ENCODE data around the gene NUP210L.

DNA sequence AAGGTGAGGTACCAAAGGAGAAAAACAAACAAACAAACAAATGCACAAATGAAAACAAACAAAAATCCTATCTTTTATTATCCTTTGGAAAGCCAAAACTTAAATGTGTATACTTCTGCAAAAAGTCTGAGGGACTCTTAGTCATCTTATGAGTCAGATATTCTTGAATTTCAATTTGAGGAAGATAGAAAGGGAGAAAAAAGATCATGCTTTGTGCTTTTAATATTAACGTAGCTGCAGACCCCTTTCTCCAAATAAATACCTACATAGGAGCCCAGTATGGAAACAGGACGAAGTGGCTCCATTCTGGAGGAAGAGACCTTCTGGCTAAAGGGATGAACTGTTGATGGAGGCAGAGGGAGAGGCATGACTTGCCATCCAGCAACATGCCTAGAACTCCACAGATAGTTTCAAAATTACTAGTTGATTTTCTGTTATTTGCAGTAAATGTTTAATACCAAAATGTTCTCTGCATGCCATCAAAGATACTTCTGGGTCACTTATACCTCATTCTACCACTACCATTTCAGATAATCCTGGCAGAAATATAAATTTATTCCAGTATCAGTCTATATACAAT, 25.4 kb downstream of the NUP210L start:
- TF ChIP-seq, protein P1, sequence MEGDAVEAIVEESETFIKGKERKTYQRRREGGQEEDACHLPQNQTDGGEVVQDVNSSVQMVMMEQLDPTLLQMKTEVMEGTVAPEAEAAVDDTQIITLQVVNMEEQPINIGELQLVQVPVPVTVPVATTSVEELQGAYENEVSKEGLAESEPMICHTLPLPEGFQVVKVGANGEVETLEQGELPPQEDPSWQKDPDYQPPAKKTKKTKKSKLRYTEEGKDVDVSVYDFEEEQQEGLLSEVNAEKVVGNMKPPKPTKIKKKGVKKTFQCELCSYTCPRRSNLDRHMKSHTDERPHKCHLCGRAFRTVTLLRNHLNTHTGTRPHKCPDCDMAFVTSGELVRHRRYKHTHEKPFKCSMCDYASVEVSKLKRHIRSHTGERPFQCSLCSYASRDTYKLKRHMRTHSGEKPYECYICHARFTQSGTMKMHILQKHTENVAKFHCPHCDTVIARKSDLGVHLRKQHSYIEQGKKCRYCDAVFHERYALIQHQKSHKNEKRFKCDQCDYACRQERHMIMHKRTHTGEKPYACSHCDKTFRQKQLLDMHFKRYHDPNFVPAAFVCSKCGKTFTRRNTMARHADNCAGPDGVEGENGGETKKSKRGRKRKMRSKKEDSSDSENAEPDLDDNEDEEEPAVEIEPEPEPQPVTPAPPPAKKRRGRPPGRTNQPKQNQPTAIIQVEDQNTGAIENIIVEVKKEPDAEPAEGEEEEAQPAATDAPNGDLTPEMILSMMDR (IDR thresholded peaks at IDR 0.05): no peak
- TF ChIP-seq EZH2phosphoT487 (IDR thresholded peaks at IDR 0.05): no peak
- TF ChIP-seq EZH2 (IDR thresholded peaks at IDR 0.05): no peak
